Aortic smooth muscle cell (primary cell): ENCODE results near the gene CARNS1. TPM values are rescaled to one million over a fixed set of nuclear protein-coding genes. Genes with fewer than 3 reads are reported as not detected.

Experiments used
- total RNA-seq: library from RNA; depleted of rRNA; stranded (reverse); fragments of >200 nt; gene quantifications from 2 replicates; pipeline ENCODE4 v1.2.3, GENCODE V29; 2014

Gene CARNS1, protein sequence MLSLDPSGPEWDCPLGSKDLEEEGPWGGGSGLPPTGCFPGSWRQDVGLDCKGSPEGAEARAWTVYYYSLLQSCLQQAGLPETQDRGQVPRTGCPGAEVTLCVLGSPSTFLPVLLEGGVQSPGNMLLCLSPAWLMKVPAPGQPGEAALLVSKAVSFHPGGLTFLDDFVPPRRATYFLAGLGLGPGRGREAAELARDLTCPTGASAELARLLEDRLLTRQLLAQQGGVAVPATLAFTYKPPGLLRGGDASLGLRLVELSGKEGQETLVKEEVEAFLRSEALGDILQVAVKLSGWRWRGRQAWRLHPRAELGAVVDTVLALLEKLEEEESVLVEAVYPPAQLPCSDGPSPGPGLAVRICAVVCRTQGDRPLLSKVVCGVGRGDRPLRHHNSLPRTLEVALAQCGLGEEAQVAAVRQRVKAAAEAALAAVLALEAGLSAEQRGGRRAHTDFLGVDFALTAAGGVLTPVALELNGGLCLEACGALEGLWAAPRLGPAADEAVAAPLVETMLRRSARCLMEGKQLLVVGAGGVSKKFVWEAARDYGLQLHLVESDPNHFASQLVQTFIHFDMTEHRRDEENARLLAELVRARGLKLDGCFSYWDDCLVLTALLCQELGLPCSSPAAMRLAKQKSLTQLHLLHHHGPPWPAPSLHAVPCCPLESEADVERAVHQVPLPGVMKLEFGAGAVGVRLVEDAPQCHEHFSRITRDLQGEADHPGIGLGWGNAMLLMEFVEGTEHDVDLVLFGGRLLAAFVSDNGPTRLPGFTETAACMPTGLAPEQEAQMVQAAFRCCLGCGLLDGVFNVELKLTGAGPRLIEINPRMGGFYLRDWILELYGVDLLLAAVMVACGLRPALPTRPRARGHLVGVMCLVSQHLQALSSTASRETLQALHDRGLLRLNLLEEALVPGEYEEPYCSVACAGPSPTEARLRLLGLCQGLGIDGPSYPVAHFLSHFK
- total RNA-seq = 0.13 and 0.75 TPM in 2 replicates

DNA sequence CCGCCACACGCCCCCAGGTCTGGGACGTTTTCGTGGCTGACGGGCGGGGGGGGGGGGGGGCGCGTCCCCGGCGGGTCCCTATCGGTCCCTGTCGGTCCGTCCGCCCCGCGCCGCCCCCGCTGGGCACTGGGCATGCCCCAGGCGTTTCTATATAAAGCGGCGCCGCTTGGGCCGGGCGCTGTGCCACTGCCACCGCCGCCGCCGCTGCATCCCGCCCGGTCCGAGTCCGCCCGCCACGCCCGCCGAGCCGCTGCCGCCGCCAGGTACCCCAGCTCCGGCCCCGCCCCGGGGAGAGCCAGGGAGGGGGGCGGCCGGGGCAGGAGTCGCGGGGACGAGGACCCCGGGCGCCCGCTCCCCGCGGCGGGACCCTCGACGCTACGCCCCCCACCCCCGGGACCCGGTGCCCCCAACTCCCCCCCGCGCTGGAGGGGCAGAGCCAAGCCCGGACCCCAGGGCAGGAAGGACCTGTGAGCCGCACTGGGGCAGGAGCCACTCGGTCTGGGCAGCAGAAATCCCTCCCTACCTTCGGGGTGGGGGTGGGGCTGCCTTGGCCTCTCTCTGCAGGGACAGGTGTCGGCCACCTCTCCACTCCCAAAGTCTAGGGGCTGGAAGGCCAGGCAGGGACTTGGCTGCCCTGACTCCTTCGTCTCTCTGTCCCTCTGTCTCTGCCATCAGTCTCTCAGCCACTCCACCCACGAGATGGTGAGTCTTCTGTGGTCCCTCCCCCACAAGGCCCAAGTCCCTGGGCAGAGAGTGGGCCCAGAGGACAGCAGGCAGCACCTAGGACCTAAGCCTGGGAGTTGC, at the start of gene CARNS1:
CARNS1 (plus strand) TSS at position 178 of the 804 bp plus-strand sequence; CDS start at position 700, 522 bp downstream.

DNA sequence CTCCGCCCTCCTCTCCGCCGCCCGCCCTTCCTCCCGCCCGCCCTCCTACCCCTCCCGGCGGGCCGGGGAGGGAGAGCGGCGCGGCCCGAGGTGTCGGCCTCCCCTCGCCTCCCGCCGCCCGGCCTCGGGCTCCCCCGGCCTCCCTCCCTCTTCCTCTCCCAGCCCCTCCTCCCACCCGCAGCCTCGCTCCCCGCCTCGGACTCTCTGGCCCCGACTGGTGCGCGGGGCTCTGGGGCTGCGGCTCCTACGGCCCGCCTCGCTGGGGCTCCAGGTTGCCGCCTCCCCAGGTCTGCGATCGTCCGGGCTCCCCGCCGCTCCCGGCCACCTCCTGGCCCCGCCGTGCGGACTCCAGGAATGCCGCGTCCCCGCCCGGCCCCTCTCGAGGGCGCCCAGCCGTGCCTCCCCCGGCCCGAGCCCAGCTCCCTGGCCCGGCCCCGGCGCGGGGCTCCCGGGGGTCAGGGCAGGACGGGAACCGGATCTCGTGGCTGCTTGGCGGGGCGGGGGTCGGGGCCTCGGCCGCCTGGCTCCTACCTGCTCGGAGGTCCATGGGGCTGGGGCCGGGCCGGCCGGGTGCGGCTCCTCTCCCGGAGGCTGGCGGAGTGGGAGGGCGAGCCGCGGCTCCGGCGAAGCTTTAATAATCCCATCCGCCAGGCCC, 42.4 kb upstream of the CARNS1 start, which contains the start of gene CLCF1:
CLCF1 (minus strand) TSS at position 606 of the 655 bp plus-strand sequence; CDS start at position 547, 59 bp downstream.

DNA sequence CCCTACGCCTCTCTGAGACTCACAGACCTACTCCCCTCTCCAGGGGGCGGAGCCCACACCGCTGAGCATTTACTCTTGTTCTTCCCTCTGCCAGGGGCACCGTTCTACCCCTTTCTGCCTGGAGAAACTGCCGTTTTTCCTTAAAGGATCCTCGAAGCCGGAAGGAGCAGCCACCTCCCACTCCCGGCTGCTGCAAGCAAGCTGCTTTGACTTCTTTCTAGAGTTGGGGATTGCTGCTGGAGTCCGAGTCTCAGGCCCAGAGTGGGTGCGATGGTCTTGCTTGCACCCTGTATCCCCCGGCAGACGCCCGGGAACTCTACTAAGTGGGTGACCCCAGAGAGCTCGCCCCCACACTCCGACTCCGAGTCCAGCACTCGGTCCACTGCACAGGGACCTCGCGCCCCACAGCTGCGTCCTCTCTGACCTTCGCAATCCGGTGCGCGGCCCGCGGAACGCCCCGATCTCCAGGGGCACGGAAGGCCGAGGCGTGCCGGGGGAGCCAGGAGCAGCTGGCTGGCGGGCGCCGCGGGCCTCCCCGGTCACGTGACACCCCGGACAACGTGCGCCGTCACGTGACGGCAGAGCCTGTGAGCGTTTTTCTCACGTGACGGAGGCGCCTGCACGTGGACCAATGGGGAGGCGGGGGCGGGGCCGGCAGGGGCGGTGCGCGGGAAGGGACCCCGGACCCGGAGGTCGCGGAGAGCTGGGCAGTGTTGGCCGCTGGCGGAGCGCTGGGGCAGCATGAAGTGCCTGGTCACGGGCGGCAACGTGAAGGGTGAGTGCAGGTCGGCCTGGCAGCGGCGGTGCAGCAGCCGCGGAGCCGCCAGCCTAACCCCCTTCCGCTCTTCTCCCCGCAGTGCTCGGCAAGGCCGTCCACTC, 23.9 kb upstream of the CARNS1 start, which contains the start of gene RAD9A:
RAD9A (plus strand) TSS at position 683 of the 879 bp plus-strand sequence; CDS start at position 742, 59 bp downstream.

DNA sequence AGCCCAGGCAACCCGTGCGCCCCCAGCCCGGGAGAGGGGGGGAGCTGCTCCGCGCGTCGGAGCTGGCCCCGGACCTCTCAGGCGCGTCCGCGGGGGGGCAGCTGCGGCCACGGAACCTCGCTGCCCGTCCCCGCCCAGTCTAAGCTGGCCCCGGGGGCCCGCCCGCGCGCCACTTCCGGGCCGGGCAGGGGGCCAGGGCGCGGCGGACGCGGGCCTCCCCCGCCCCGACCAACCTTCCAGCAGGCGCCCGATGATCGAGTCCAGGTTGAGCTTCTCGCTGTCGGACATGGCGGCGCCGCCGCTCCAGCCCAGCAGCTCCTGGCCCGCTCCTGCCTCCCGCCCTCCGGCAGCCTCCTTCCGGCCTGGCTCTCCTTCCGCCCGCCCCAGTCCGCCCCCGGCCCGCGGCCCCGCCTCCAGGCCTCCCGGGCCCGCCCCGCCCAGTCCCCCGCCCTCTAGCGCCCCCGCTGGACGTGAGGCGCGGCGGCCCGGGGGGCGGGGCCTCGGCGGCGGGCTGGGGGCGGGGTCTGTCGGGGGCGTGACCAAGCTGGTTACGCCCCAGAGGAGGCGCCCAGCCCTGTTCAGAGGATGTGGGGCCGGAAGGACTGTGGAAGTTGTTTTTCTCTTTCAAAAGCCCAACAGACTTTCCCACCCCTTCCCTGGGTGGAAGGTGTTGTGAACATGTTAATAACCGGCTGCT, 13.8 kb upstream of the CARNS1 start, which contains the start of gene PPP1CA:
PPP1CA (minus strand) TSS at position 364 of the 697 bp plus-strand sequence; CDS start at position 288, 76 bp downstream.

DNA sequence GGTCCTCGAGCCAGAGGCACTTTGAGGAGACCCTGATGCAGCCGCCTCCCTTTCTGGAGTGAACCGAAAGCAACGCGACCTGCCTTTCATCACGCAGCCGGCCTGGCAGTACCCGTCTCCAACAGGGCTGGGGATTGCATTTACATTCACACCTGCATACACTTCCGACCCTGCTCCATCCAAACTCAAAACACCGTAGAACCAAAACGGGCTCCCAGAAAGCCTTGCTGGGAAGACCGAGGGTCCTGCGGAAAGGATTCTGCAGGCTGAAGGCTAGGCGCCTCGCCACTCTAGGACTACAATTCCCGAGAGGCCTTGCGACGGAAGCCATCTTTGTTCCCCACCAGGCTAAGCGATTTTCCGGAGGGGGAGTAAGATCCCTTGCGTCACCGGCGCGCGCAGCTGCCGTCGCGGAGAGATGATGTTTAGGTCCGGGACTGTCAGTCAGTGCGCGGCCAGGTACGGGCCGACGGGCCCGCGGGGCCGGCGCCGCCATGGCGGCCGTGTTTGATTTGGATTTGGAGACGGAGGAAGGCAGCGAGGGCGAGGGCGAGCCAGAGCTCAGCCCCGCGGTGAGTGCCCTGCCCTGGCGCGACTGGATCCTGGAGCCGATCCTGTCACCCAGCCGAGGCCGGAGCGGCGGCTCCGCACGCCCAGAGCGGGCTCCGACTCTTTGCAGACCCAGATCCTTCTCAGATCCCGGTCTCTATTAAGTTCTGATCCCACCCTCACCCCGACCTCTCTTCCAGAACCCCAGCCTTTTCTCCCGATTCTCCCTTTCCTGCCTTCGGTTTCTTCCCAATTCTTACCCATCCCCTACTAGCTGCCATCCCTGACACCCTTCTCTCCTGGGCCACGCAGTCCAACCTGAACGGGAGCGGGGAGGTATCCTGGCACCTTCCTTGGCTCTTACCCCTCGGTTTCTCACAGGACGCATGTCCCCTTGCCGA, 12.8 kb downstream of the CARNS1 start, which contains the start of gene RPS6KB2:
RPS6KB2 (plus strand) TSS at position 443 of the 950 bp plus-strand sequence; CDS start at position 495, 52 bp downstream.

DNA sequence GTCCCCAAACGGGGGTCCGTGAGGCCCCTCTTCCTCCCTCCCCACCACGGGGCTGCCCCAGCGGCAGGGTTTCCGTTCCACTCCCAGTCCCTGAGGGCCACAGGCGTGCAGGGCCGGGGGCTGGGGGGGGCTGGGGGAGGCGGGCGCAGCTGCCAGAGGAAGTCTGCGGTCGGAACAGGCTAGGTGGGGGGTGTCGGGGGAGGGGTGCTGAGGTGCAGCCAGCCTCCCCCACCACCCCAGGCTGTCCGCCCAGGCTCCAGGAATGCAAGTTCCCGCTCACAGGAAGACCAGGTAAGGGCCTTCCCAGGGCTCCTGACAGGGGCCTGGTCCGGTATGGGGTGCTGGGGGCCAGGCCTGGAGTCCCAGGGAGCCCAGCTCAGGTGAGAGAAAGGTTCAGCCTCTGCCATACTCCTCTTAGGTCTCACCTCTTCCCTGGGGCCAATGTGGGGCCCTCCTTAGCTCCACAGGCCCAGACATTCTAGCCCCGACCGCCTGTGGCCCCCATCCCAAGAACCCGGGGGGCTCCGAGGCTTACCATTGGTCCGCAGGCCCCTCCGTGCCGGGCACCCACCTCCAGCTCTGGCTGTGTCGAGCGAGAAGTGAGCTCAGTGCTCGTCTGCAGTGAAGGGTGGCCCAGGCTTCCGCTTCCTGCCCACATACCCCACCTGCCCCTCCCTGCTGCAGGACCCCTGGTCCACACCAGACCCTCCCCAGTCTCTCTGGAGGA, 21.8 kb downstream of the CARNS1 start, which contains the start of gene PTPRCAP:
PTPRCAP (minus strand) TSS at position 601 of the 727 bp plus-strand sequence; CDS start at position 538, 63 bp downstream.

DNA sequence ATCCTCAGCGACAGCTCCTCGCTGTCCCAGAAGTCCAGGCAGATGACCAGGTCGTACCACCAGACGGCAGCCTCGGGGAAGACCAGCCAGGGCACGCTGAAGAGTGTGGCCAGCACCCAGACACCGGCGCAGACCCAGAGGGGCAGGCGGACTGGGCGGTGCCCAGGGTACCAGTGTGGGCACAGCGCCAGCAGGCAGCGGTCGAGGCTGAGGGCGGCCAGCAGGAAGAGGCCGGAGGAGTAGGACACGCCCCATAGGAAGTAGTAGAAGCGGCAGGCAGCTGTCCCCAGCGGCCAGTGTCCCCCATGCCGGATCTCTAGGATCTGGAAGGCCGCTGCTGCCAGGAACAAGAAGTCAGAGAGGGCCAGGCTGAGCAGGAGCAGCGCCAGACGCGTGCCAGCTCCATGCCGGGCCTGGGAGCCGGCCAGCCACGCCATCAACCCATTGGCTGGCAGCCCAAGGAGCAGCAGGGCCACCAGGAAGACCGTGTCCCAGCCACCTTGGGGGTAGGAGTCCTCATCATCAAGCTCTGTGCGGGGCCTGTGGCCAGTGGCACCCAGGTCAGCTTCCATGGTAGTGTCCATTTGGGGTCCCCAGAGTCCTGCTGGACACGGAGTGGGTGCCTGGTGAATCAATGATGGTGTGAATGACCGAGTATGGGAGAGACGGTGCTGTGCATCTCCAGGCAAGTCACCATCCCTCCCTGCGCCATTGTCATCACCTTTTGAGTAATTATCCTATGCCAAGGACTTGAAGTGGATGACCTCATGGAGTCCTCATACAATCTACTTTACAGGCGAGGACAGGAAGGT, 36.9 kb downstream of the CARNS1 start, which contains the start of gene GPR152:
GPR152 (minus strand) TSS at position 589 of the 812 bp plus-strand sequence; CDS start at position 584, 5 bp downstream.

DNA sequence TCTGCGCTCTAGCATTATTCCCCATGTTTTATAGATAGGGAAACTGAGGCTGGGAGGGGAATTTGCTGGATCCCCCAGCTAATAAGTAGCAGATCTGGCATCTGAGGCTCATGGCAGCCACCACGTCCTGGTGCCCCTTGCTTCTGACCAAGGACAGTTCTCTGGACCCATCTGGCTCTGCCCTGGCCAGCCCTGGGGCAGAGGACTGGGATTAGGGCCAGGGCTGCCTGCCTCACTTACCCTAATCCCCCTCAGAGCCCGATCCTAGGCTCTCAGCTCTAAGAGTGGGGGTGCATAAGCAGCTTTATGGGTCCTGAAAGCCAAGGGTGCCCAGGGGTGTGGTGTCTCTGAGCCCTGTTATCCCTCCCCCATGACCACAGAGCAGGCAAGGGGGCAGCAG, 39.6 kb downstream of the CARNS1 start, which contains the start of gene CABP4:
CABP4 (plus strand) TSS at position 301 of the 400 bp plus-strand sequence; CDS start at position 371, 70 bp downstream.

DNA sequence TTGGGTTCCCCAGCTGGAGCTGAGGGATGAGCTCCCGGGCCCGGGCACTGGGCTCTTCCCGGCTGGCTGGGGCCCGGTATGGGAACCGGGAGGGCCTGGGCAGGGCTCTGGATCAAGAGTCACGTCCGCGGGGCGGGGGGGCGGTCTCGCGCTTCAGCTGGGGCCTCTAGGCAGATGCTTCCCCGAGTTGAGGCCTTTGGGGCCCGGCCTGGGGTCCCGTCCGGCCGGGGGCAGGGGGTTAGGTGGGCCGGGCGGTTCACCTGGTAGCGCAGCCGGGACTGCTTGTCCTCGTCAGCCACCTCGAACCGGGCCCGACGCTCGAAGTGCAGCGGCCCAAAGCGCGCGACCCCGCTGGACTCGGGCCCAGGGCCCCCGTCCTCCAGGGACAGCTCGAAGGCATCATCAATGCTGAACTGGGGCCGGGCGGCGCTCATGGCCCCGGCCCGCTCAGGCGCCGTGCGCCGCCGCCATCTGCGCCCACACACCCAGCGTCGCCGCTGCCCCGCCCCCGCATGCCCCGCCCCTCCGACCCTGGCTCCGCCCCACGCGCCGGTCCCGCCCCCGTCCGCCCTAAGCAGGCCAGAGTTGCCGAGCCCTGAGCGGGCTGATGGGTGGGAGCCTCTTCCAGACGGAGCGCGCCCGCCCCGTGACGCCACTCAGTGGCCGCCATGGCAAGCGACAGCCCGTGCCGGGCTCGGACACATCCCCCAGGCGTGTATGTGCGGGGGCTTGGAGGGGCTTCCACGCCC, 53.5 kb downstream of the CARNS1 start, which contains the start of gene TMEM134:
TMEM134 (minus strand) TSS at position 493 of the 749 bp plus-strand sequence; CDS start at position 434, 59 bp downstream.

Other genes starting within 250 kb of the CARNS1 start
- gene GRK2, start 149.2 kb upstream of the CARNS1 start, total RNA-seq = 26.0 and 31.7 TPM in 2 replicates
- gene ANKRD13D, start 126.4 kb upstream of the CARNS1 start, total RNA-seq = 46.2 and 58.3 TPM in 2 replicates
- 8.9 and 11.1 TPM in 2 replicates for gene SSH3, start 112.1 kb upstream of the CARNS1 start, total RNA-seq
- 38.7 and 39.3 TPM in 2 replicates for gene POLD4, start 62.1 kb upstream of the CARNS1 start, total RNA-seq
- 4.7 and 7.7 TPM in 2 replicates for gene CLCF1, start 42.1 kb upstream of the CARNS1 start, total RNA-seq
- gene RAD9A, start 23.7 kb upstream of the CARNS1 start, total RNA-seq = 5.2 and 5.8 TPM in 2 replicates
- 146 and 165 TPM in 2 replicates for gene PPP1CA, start 13.8 kb upstream of the CARNS1 start, total RNA-seq
- gene TBC1D10C, start 11.6 kb upstream of the CARNS1 start, total RNA-seq = not detected in 2 replicates
- 42.8 and 53.8 TPM in 2 replicates for gene RPS6KB2, start 12.8 kb downstream of the CARNS1 start, total RNA-seq
- 0.25 and 0.26 TPM in 2 replicates for gene PTPRCAP, start 22.0 kb downstream of the CARNS1 start, total RNA-seq
- gene CORO1B, start 27.8 kb downstream of the CARNS1 start, total RNA-seq = 128 and 130 TPM in 2 replicates
- not detected in 2 replicates for gene GPR152, start 37.1 kb downstream of the CARNS1 start, total RNA-seq
- 0.19 and 0.26 TPM in 2 replicates for gene CABP4, start 39.7 kb downstream of the CARNS1 start, total RNA-seq
- 20.5 and 21.1 TPM in 2 replicates for gene TMEM134, start 53.6 kb downstream of the CARNS1 start, total RNA-seq
- 87.0 and 102 TPM in 2 replicates for gene AIP, start 67.3 kb downstream of the CARNS1 start, total RNA-seq
- 28.8 and 41.4 TPM in 2 replicates for gene PITPNM1, start 89.7 kb downstream of the CARNS1 start, total RNA-seq
- 15.4 and 16.2 TPM in 2 replicates for gene CDK2AP2, start 92.5 kb downstream of the CARNS1 start, total RNA-seq
- not detected in 2 replicates for gene CABP2, start 107.8 kb downstream of the CARNS1 start, total RNA-seq
- 1,013 and 1,126 TPM in 2 replicates for gene GSTP1, start 168.1 kb downstream of the CARNS1 start, total RNA-seq
- 164 and 209 TPM in 2 replicates for gene NDUFV1, start 191.3 kb downstream of the CARNS1 start, total RNA-seq
- 5.1 and 7.3 TPM in 2 replicates for gene NUDT8, start 214.3 kb downstream of the CARNS1 start, total RNA-seq
- gene TBX10, start 224.1 kb downstream of the CARNS1 start, total RNA-seq = not detected in 2 replicates
- not detected in 2 replicates for gene ACY3, start 235.1 kb downstream of the CARNS1 start, total RNA-seq